Smooth muscle cell of the brain vasculature (primary cell): ENCODE data around the gene TCTA.

Source experiments
- DNase-seq: peaks from one replicate; pipeline ENCODE4 v3.0.0-alpha.2; 2012; ENCODE audit warnings: low read depth, low spot score

Gene TCTA

GRCh38 chr3:49410846-49411534 lies 1.2 kb upstream of the TCTA start:
- no peak for DNase-seq

- no peak for DNase-seq
Observed at GRCh38 chr3:49411535-49411967, 672 bp upstream of the TCTA start.

GRCh38 chr3:49412632-49413337 lies 562 bp downstream of the TCTA start:
- DNase-seq, result no peak

GRCh38 chr3:49413338-49413734 lies 1.1 kb downstream of the TCTA start:
- no peak for DNase-seq

GRCh38 chr3:49414753-49415152 lies 2.5 kb downstream of the TCTA start:
- DNase-seq, result no peak

GRCh38 chr3:49415931-49416601 lies 3.8 kb downstream of the TCTA start:
- DNase-seq, result no peak

- DNase-seq, result no peak
Observed at GRCh38 chr3:49416867-49417266, 4.6 kb downstream of the TCTA start.

GRCh38 chr3:49417516-49418120 lies 5.4 kb downstream of the TCTA start:
- DNase-seq, result no peak

GRCh38 chr3:49421890-49422378 lies 9.7 kb downstream of the TCTA start:
- no peak for DNase-seq

GRCh38 chr3:49422379-49423248 lies 10.4 kb downstream of the TCTA start, which contains the start of gene AMT:
TSS of gene AMT (minus strand) at chr3:49422473. CDS start at chr3:49422450, 23 bp downstream.
- DNase-seq, result no peak

- no peak for DNase-seq
Observed at GRCh38 chr3:49424816-49425215, 12.6 kb downstream of the TCTA start.

GRCh38 chr3:49427586-49427985 lies 15.4 kb downstream of the TCTA start:
- DNase-seq, result no peak

GRCh38 chr3:49428752-49429080 lies 16.5 kb downstream of the TCTA start:
- no peak for DNase-seq

- DNase-seq, result no peak
Observed at GRCh38 chr3:49434731-49435130, 22.5 kb downstream of the TCTA start.

GRCh38 chr3:49445391-49445790 lies 33.2 kb downstream of the TCTA start:
- DNase-seq, result no peak

- no peak for DNase-seq
Observed at GRCh38 chr3:49453621-49454020, 41.4 kb downstream of the TCTA start.

GRCh38 chr3:49454458-49454857 lies 42.2 kb downstream of the TCTA start:
- no peak for DNase-seq

- DNase-seq, result no peak
Observed at GRCh38 chr3:49454898-49455681, 42.9 kb downstream of the TCTA start.

GRCh38 chr3:49456466-49456865 lies 44.2 kb downstream of the TCTA start:
- no peak for DNase-seq

- no peak for DNase-seq
Observed at GRCh38 chr3:49460188-49460890, 48.1 kb downstream of the TCTA start.
